Mucosa of gallbladder (tissue), 1 donor: ENCODE results near the gene NOTCH1. TPM values are rescaled to one million over a fixed set of nuclear protein-coding genes. Genes with fewer than 3 reads are reported as not detected.

Experiments used
- DNase-seq: peaks from one replicate; pipeline ENCODE4 v3.0.0-alpha.2; 2020; ENCODE audit warnings: low spot score
- total RNA-seq: library from RNA; stranded (reverse); gene quantifications from one replicate; pipeline ENCODE4 v1.2.1, GENCODE V29; 2021
- donor health status: DM: no; HTN: no; CAD: no.

Gene NOTCH1
- total RNA-seq, 1 donor from 2014 or later = 51.6 TPM

DNA sequence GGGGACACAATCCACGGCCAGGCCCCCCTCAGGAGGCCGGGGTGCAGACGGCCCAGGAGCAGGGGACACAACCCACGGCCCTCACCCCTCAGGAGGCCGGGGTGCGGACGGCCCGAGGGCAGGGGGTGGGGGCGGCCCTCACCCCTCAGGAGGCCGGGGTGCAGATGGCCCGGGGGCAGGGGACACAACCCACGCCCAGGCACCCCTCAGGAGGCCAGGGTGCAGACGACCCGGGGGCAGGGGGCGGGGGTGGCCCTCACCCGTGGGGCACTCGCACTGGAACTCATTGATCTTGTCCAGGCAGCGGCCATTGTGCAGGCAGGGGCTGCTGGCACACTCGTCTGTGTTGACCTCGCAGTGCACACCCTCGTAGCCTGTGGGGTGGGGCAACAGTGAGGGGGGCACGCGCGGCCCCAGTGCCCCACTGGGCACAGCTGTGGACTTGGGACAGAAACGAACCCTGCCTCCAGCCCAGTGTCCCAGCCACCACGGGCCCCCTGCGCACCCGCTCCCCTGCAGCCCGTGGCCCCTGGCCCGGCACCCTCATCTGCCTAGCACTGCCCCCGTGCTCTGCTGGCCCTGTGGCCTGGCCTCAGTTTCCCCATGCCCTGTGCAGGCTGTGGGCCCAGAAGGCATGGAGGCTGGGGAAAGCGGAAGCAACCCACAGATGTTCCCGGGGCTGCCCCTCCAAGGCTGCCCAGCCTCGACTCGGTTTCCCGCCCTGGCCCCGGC is 28.7 kb downstream of the NOTCH1 start:
- no peak for DNase-seq

DNA sequence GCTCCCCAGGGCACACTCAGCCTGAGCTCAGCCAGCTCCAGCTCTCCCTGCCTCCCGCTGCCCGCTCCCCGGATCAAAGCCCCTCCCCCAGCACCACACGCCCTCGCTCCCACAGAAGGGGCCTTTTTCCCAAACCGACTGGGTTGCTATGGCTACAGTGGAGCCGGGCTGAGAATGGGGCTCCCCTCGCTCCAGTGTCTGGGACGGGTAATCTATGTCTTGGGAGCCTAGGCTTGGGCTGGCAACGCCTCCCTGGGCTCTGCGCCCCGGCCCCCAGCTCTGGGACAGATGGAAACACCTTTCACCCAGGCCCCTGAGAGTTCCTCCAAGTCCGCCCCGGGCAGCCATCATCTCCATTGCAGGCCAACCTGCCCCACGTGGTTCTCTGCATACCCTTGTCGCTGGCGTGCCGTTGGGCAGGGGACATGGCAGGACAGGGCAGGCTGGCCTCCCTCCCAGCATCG is 29.6 kb downstream of the NOTCH1 start:
- no peak for DNase-seq

DNA sequence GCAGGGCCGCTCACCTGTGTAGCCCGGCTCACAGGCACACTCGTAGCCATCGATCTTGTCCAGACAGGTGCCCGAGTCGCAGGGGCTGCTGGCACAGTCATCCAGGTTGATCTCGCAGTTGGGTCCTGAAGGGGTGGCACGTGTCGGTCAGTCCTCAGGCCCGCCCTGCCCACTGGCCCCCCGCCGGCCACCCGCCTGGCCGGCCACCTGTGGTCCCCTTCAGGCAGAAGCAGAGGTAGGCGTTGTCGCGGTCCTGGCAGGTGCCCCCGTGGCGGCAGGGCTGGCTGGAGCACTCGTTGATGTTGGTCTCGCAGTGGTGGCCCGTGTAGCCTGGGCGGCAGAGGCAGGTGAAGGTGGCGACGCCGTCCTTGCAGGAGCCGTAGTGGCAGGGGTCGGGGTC is 30.6 kb downstream of the NOTCH1 start:
- DNase-seq = no peak

DNA sequence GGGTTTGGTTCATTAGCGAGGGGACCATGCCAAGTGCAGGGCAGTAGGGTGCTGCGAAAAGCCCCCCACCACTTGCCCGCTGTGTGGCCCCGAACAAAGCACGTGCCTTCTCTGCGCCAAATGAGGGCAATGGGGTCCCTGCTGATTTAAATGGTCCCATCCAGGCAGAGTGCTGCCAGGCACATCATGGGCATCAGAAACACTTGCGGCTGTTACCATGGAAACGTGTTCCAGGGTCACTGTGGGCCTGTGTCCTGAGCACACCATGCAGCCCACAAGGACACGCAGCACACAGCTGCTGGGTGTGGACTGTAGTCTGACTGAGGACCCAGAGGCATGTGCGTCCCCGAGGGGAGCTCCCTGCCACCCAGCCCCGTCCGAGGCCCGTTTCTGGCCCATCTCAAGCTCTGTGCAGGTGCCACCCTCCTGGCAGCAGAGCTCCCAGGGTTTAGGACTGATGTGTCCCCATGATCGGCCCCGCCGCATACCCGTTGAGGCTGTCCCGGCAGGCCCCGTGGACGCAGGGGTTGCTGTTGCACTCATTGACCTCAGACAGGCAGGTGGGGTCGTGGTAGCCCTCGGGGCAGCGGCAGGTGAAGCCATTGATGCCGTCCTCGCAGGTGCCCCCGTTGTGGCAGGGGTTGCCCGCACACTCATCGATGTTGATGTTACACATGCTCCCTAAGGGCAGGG is 31.7 kb downstream of the NOTCH1 start:
- DNase-seq = no peak

DNA sequence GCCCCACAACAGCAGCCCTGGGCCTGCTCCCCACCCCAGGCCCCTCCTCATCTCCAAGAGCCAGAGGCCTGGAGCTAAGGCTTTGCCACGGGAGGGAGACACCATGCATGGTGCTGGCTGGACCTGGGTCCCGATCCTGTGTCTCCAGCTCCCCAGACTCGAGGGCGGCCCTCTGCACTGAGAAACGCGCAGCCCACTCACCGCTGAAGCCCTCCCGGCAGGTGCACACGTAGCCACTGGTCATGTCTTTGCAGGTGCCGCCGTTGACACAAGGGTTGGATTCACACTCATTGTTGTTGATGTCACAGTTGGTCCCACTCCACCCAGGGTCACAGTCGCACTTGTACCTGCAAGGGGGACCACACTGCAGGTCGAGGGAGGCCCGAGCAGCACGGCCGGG is 32.7 kb downstream of the NOTCH1 start:
- no peak for DNase-seq

DNA sequence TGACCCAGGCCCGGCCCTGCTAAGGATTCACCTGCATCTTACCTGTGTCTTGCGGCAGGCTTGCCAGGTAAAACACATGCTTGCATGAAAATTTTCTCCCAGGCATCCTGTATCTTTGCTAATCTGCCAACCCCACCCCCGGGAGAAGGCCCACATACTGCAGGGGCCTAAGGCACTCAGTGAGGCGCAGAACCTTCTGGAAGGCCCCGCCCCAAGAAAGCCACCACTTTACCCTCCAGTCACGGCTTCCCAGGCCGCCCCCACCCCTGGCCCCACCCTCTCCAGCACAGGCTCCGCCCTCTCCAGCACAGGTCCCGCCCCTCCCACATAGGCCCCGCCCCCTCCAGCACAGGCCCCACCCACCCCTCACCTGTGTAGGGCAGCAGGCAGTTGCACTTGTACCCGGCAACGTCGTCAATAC is 33.2 kb downstream of the NOTCH1 start:
- DNase-seq = no peak

DNA sequence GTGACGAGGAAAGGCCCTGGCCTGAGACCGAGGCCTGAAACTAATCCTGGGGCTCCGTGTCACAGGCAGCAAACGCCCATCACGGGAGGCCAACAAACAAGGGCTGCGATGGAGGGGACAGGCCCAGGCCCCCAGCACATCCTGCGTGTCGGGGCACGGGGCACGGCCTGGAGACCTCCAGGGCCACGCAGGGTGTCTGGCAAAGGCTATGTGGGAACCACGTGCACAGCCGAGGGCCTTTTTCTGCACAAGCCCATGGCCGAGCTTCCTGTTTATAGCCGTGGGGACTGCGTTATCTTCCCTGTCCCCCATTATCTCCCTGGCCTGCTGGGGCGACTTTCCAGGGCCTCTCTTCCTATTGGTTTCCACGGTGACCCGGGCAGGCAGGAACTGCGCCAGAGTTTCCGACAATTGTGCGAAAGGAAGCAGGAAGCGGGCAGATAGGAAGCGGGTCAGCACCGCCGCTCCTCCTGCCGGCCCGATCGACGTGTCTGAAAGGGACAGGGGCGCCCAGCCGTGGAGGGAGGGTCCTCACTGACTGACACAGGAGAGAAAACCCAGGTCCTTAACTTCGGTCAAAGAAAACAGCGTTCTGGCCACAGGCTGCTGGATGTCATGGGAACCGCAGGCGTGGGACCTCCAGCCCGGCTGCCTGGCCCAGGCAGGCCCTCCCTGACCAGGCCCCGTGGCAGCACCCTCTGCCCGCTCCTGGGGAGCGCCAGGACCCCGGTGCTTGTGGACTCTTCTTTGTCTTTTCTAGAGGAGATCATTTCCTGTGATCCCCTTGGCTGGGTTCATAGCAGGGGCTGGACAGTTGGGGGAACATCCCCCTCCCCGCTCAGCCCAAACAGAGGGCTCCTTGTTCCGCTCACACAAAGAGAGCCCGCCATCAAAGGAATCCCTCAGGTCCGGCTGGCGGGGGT is 33.9 kb downstream of the NOTCH1 start:
- DNase-seq = peak; percentile 68

DNA sequence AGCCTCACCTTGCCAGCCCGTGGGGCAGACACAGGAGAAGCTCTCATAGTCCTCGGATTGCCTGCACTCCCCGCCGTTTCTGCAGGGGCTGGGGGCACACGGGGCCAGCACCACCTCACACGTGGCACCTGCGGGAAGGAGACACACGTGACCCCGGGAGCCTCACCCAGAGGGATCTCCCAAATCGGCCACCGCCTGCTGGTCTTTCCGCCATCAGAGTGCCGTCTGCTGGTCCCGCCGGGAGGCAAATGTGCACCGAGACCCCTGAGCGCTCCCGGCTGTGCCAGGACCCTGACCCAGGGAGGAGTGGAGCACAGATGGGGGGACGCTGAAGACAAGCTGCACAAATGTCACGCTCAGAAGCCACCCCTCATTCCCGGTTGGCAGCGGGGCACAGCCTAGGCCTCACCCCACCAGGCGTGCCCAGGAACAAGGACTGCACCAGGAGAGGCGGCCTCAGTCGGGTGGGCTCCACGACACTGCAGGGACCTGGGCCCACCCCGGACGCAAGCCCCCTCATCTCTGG is 34.6 kb downstream of the NOTCH1 start:
- DNase-seq = no peak

DNA sequence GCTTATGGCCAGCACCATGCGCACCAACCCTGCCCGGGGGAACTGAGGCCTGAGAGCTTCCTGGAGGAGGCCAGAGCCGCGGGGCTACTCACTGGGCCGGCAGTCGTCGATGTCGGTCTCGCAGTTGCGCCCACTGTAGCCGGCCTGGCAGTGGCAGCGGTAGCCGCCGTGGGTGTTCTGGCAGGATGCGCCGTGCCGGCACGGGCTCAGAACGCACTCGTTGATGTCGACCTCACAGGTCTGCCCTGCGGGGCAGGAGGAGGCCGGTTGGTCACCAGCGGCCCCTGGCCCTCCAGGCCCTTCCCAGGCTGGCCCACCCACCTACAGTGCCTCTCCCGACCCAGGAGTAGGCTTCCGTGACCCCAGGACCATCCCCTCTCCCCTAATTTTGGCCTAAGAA is 35.3 kb downstream of the NOTCH1 start:
- DNase-seq = no peak

DNA sequence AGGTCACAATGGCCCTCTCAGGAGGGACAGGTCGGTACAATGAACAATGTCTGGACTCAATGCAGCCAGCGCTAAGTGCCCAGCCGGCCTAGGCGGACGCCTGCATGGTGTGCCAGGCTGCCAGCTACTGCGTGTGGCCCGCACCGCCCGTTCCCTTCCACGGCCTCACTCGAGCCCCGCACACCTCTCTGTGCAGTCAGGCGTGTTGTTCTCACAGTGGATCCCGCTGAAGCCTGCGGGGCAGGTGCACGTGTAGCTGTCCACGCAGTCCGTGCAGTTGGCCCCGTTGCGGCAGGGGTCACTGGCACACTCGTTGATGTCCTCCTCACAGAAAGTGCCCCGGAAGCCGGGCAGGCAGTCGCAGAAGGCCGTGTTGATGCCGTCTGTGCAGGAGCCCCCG is 36.3 kb downstream of the NOTCH1 start:
- no peak for DNase-seq

DNA sequence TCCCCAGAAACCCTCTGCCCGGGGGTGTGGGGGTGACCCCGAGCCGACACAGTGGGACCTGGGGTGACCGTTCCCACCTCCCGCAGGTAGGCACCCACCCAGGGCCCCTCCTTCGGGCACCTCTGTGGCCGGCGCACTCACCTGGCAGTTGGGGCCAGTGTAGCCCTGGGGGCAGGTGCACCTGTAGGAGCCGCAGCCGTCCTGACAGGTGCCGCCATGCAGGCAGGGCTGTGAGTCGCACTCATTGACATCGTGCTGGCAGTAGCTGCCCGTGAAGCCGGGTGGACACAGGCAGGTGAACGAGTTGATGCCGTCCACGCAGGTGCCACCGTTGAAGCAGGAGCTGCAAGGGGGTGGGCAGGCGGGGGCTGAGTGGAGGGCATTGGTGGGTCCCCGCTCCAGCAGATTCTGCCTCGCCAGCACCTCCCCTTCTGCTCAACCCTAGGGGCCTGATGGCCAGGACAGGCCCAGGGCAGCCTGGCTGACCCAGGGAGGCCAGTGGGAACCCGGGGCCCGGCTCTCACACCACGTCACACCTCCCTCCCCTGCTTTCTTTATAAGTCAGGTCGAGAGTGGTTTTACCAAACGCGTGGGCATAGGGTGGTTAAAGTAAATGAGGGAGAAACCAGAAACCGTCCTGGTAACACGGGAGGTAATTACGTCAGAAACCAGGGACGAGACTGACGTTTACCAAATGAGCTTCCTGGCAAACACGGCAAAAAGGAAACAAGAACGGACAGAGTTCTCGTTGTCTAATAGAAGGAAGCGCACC is 36.9 kb downstream of the NOTCH1 start:
- no peak for DNase-seq

DNA sequence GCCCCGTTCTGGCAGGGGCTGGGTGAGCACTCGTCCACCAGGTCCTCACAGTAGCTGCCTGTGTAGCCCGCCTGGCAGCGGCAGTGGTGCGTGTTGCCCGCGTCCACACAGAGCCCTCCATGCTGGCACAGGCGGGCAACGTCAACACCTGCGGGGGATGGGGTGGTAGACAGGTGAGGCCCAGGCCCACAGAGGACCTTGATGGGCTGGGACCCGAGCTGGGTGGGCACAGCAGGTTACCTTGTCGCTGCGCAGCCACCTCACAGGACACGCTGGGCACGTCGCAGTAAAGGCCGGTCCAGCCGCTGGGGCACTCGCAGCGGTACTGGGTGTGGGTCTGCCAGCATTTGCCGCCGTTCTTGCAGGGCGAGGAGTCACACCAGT is 37.9 kb downstream of the NOTCH1 start:
- DNase-seq = no peak

DNA sequence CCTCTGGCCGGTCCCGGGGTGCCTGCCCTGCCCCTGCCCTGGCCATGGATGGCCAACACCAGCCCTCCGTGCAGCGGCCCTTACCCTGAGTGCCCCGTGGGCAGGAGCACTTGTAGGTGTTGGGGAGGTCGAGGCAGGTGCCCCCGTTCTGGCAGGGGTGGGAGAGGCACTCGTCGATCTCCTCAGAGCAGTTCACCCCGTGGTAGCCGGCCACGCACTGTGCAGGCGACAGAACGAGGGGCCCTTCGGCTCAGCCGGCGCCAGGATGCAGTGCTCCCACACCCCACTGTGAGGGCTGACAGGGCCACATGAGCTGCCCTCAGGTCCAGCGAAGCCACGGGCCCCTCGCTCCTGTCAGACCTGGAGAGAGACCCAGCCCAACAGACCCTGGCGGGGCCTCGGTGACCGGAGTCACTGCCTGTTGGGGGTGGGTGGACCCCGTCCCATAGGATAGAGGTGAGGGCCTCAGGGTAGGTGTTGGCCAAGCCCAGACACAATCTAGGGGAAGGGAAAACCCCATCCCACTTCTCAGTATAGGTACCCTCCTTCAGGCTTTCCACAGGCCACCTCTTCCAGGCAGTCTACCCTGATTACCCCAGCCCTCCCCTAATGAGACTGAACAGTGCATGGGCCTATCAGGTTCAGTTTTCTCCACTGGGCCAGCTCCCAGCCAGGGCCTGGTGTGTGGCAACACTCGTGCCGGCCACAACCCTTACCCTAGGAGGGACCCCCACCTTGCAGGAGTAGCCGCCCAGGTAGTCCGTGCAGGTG is 38.4 kb downstream of the NOTCH1 start:
- DNase-seq = no peak

DNA sequence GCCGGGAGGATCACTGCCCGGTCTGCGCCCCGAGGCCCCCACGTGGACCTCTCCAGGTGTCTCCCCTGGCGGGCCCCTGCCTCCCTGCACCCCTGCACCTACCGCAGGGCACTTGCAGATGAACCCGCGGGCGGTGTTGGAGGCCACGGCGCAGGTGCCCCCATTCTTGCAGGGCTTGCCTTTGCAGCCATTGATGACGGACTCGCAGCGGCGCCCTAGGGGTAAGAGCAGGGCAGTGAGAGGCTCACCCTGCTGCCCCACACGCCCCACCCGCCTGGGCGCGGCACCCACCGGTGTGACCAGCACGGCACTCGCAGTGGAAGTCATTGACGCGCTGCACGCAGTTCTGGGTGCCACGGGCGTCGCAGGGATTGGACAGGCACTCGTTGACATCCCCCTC is 39.4 kb downstream of the NOTCH1 start:
- no peak for DNase-seq

DNA sequence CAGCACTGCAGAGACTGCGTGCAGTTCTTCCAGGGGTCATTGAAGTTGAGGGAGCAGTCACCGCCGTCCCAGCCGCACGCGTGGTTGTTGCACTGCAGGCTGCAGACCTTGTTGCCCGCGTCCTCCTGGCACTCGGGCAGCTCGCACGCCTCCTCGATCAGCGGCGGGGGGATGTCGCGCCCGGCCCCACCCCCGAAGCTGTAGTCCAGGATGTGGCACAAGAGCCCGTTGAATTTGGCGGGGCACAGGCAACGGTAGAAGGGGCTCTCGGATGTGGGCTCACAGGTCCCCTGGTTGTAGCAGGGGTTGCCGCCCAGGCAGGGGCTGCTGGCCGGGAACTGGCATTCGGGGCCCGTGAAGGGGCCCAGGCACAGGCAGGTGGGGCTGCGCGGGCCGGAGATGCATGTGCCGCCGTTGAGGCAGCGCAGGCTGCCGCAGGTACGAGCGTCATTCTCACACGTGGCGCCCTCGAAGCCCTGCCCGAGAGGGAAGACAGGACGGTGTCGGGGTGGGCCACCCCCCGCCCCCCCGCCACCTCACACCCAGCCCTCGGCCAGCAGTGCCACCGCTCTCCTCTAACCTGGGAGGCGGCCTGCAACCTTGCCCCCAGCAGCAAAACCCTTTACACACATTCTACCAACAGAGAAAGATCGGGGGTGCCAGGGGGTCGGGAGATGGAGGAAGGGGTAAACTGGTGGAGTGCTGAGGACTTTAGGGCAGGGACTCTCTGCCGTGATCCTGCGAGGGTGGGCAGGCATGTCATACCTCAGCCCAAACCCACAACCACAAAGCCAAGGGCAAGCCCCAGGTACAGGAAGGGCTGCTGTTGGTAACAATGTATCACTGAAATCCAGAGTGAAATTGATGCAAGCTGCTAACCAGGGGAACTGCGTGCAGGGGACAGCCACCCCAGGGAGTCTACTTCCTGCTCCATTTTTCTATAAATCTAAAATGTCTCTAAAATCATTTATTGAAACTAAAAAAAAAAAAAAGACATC is 40.1 kb downstream of the NOTCH1 start:
- no peak for DNase-seq

DNA sequence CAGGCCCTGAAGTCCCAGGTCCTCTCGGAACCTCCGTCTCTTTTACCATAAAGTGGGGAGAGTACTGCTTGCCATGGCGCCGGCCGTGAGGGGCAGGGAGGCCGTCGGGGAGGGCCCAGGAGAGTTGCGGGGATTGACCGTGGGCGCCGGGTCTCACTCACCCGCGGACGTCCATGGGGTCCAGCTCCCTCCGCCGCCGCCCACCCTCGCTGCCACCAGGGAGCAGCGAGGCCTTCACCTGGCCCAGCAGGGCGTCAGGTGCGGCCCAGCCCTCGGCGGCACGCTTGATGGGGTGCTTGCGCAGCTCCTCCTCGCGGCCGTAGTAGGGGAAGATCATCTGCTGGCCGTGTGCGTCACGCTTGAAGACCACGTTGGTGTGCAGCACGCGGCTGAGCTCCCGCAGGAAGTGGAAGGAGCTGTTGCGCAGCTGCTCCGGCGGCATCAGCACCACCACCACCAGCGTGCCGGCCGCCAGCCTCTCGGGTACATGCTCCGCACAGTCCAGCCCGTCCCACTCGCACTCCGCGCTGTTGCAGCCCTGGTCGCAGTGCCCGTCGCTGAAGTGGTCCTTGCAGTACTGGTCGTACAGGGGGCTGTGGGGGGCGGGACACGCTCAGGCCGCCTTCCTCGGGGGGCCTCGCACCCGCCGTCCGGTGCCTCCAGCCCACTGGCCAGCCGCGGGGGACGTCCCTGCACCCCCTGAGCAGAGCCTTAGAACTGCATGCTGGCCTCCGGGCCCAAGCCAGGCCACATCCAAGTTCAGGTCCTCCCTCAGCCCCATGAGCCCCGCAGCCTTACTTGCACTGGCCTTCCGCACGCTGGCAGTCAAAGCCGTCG is 41.1 kb downstream of the NOTCH1 start:
- DNase-seq = no peak

DNA sequence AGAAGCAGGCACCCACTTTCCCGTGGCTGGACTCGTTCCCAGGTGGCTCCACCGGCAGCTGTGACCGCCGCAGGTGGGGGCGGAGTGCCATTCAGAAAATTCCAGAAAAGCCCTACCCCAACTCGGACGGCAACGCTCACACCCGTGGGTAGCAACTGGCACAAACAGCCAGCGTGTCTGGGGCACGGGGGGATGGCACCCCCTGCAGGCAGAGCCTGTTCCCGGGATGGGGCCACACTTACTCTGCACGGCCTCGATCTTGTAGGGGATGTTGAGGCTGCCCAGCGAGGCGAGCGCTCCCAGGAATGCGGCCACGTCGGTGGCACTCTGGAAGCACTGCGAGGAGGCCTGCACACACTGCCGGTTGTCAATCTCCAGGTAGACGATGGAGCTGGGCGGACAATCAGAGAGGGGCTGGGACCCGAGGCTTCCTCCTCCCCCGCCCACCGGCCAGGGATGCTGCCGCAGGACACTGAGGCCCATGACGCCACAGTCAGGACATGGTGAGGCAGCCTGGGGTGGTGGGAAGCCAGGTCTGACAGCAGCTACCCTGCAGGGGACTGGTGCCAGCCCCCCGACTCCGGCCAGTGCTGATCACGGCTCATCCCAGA is 42.8 kb downstream of the NOTCH1 start:
- no peak for DNase-seq

DNA sequence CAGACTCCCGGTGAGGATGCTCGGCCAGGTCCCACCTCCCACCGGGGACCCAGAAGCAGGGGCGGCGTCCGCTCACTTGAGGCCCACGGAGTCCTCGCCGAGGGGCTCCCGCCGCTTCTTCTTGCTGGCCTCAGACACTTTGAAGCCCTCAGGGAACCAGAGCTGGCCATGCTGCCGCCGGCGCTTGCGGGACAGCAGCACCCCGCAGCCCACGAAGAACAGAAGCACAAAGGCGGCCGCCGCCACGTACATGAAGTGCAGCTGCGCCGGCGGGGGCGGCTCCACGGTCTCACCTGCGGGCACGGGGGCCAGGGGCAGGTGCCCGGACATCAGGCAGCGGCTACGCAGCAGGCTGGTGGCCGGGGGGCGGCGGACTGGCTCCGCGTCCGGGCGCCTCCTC is 43.7 kb downstream of the NOTCH1 start:
- DNase-seq = no peak
